Liver (tissue), 9 donors: ENCODE measurements around the gene MT1A. TPM values are rescaled to one million over a fixed set of nuclear protein-coding genes. Genes with fewer than 3 reads are reported as not detected.
A peak's percentile ranks its signal among the peaks of the same experiment; 100 is the strongest.

Experiments used
- DNase-seq: peaks from one replicate; pipeline ENCODE4 v3.0.0-alpha.2; 2017; ENCODE audit warnings: low spot score
- H3K27ac ChIP-seq, 2 donors: one replicate each; pipeline ENCODE4 v1.7.0; 2013; ENCODE audit warnings: inconsistent platforms in 2 of 2, low read length in 2 of 2, control low read depth in 1 of 2, low read depth in 1 of 2, mild to moderate bottlenecking in 1 of 2
- H3K27me3 ChIP-seq, 4 donors: one replicate each; pipeline versions ENCODE4 v1.6.1 to v1.7.0; 2013; ENCODE audit warnings: low read length in 3 of 4, inconsistent platforms in 1 of 4, mild to moderate bottlenecking in 1 of 4, moderate library complexity in 1 of 4; ENCODE audit not compliant: control insufficient read depth in 4 of 4, insufficient read depth in 4 of 4
- H3K36me3 ChIP-seq, 4 donors: one replicate each; pipeline versions ENCODE4 v1.6.1 to v1.7.0; 2013; ENCODE audit warnings: low read length in 3 of 4, mild to moderate bottlenecking in 3 of 4, low read depth in 1 of 4, moderate library complexity in 1 of 4; ENCODE audit not compliant: control insufficient read depth in 4 of 4, insufficient read depth in 3 of 4
- H3K4me1 ChIP-seq, 4 donors: one replicate each; pipeline versions ENCODE4 v1.6.1 to v1.7.0; 2013; ENCODE audit warnings: low read length in 3 of 4, mild to moderate bottlenecking in 3 of 4, moderate library complexity in 1 of 4; ENCODE audit not compliant: control insufficient read depth in 4 of 4, insufficient read depth in 4 of 4
- H3K4me3 ChIP-seq, 3 donors: one replicate each; pipeline versions ENCODE4 v1.6.1 to v1.7.0; 2013; ENCODE audit warnings: low read length in 3 of 3, control low read depth in 1 of 3, low read depth in 1 of 3, mild to moderate bottlenecking in 1 of 3
- H3K9ac ChIP-seq, 2 donors: one replicate each; pipeline ENCODE4 v1.7.0; 2013; ENCODE audit warnings: low read length in 2 of 2, mild to moderate bottlenecking in 2 of 2, moderate library complexity in 2 of 2, control low read depth in 1 of 2, low read depth in 1 of 2
- H3K9me3 ChIP-seq, 4 donors: one replicate each; pipeline versions ENCODE4 v1.6.1 to v1.7.0; 2013; ENCODE audit warnings: low read length in 3 of 4; ENCODE audit not compliant: control insufficient read depth in 4 of 4
- ATF3 ChIP-seq: IDR thresholded peaks from 2 replicates; pipeline ENCODE4 v1.6.1; 2016; ENCODE audit warnings: antibody characterized with exemption
- CTCF ChIP-seq: fragments of 150-350 bp; IDR thresholded peaks from 2 replicates; pipeline ENCODE4 v1.5.1; 2017; ENCODE audit warnings: improper control_type of control experiment, low read depth, low read length; ENCODE audit not compliant: missing input control
- EGR1 ChIP-seq, 2 donors: IDR thresholded peaks; 2 replicates each; pipeline ENCODE4 v1.6.1; 2016 to 2018; ENCODE audit warnings: antibody characterized with exemption in 2 of 2, low read depth in 2 of 2
- FOXA1 ChIP-seq: IDR thresholded peaks from 2 replicates; pipeline ENCODE4 v1.6.1; 2016; ENCODE audit warnings: antibody characterized with exemption
- FOXA2 ChIP-seq: IDR thresholded peaks from 2 replicates; pipeline ENCODE4 v1.6.1; 2016; ENCODE audit warnings: antibody characterized with exemption
- GABPA ChIP-seq, 2 donors: IDR thresholded peaks in 1 of 2; conservative IDR thresholded peaks in 1 of 2; 2 replicates each; pipeline ENCODE4 v1.6.1; 2016; ENCODE audit warnings: antibody characterized with exemption in 2 of 2, mild to moderate bottlenecking in 1 of 2, moderate library complexity in 1 of 2
- HNF4A ChIP-seq, 2 donors: conservative IDR thresholded peaks; 2 replicates each; pipeline ENCODE4 v1.6.1; 2016; ENCODE audit warnings: antibody characterized with exemption in 2 of 2, mild to moderate bottlenecking in 2 of 2
- HNF4G ChIP-seq: IDR thresholded peaks from 2 replicates; pipeline ENCODE4 v1.6.1; 2016; ENCODE audit warnings: antibody characterized with exemption
- JUND ChIP-seq, 2 donors: IDR thresholded peaks; 2 replicates each; pipeline ENCODE4 v1.6.1; 2016; ENCODE audit warnings: antibody characterized with exemption in 2 of 2
- MAX ChIP-seq: IDR thresholded peaks from 2 replicates; pipeline ENCODE4 v1.6.1; 2016; ENCODE audit warnings: antibody characterized with exemption
- NR2F2 ChIP-seq: IDR thresholded peaks from 2 replicates; pipeline ENCODE4 v1.6.1; 2016; ENCODE audit warnings: antibody characterized with exemption
- RAD21 ChIP-seq, 2 donors: IDR thresholded peaks; 2 replicates each; pipeline ENCODE4 v1.6.1; 2016; ENCODE audit warnings: antibody characterized with exemption in 2 of 2, mild to moderate bottlenecking in 2 of 2
- REST ChIP-seq: IDR thresholded peaks from 2 replicates; pipeline ENCODE4 v1.6.1; 2016; ENCODE audit warnings: antibody characterized with exemption, mild to moderate bottlenecking
- RXRA ChIP-seq, 2 donors: IDR thresholded peaks; 2 replicates each; pipeline ENCODE4 v1.6.1; 2017 to 2018; ENCODE audit warnings: antibody characterized with exemption in 2 of 2, mild to moderate bottlenecking in 1 of 2
- SP1 ChIP-seq: IDR thresholded peaks from 2 replicates; pipeline ENCODE4 v1.6.1; 2018; ENCODE audit warnings: antibody characterized with exemption, mild to moderate bottlenecking
- TAF1 ChIP-seq: conservative IDR thresholded peaks from 2 replicates; pipeline ENCODE4 v1.6.1; 2016; ENCODE audit warnings: antibody characterized with exemption, mild to moderate bottlenecking
- YY1 ChIP-seq: IDR thresholded peaks from 2 replicates; pipeline ENCODE4 v1.6.1; 2016; ENCODE audit warnings: antibody characterized with exemption, mild to moderate bottlenecking
- ZBTB33 ChIP-seq: IDR thresholded peaks from 2 replicates; pipeline ENCODE4 v1.6.1; 2016; ENCODE audit warnings: antibody characterized with exemption
- WGBS: extraction: QIAGEN DNeasy Blood & Tissue Kit; methylation state at CpG from one replicate; pipeline ENCODE4 v1.1.7; 2013; 5-methylcytosine and 5-hydroxymethylcytosine counted together
- polyA plus RNA-seq, 2 donors: library from polyadenylated mRNA; stranded (reverse) in 1 of 2; unstranded in 1 of 2; fragments of 200-250 nt in 1 of 2; fragments of >200 nt in 1 of 2; fragmentation: Nextera tagmentation in 1 of 2; extraction: Ambion mirVana in 1 of 2; gene quantifications; one replicate each; pipeline versions ENCODE4 v1.2.1 to v1.2.3, GENCODE V29; 2013 to 2015
- total RNA-seq, 2 donors: library from RNA; depleted of rRNA; stranded (reverse); fragments of >200 nt; gene quantifications; one replicate each; pipeline ENCODE4 v1.2.3, GENCODE V29; 2014
- donor health status: healthy.
- donor health status: healthy.
- donor health status: healthy.
- donor health status: healthy.
- donor health status: healthy.

MT1A gene
- total and polyA plus RNA-seq, 4 donors = 10.1 to 511 (median 74.6) TPM

GRCh38 chr16:56636616-56637413, 1.7 kb upstream of the MT1A start:
- no peak for TF ChIP-seq NR2F2
- TF ChIP-seq SP1 = no peak
- no peak for TF ChIP-seq HNF4G
- TF ChIP-seq GABPA (IDR thresholded peaks at IDR 0.05 in 1 of 2, conservative IDR thresholded peaks at IDR 0.05 in 1 of 2) = no peak
- TF ChIP-seq RXRA (IDR thresholded peaks at IDR 0.05) = no peak
- TF ChIP-seq ZBTB33 = no peak
- no peak for TF ChIP-seq JUND (IDR thresholded peaks at IDR 0.05)
- no peak for TF ChIP-seq CTCF
- TF ChIP-seq REST = no peak
- no peak for TF ChIP-seq RAD21 (IDR thresholded peaks at IDR 0.05)
- TF ChIP-seq FOXA2 = no peak
- no peak for TF ChIP-seq FOXA1
- no peak for TF ChIP-seq HNF4A (conservative IDR thresholded peaks at IDR 0.05)
- no peak for TF ChIP-seq EGR1 (IDR thresholded peaks at IDR 0.05; ENCODE audit: low read depth in 2 of 2)
- TF ChIP-seq ATF3 = no peak
- TF ChIP-seq MAX = no peak
- no peak for TF ChIP-seq TAF1
- TF ChIP-seq YY1 = no peak
- Histone ChIP-seq H3K4me3 (no peak overlapping the region), H3K9ac (no peak overlapping the region), H3K27ac (peak overlapping the region in 1 of 2 donors; percentile 87), H3K4me1 (peaks cover 0 to 32% (median 10%) of the 10 kb centered on the region in 4 donors), H3K27me3 (no peaks in the 10 kb centered on the region), H3K9me3 (no peaks in the 10 kb centered on the region), H3K36me3 (no peaks in the 10 kb centered on the region)
- DNase-seq = no peak
- 81% methylated on average over 9 of the region's 9 CpGs for WGBS
